ENCODE results near the gene SYTL2. TPM values are rescaled to one million over a fixed set of nuclear protein-coding genes. Genes with fewer than 3 reads are reported as not detected.

Gene SYTL2
- total RNA-seq, 1 experiment from 2014 or later: 5.2 TPM

DNA sequence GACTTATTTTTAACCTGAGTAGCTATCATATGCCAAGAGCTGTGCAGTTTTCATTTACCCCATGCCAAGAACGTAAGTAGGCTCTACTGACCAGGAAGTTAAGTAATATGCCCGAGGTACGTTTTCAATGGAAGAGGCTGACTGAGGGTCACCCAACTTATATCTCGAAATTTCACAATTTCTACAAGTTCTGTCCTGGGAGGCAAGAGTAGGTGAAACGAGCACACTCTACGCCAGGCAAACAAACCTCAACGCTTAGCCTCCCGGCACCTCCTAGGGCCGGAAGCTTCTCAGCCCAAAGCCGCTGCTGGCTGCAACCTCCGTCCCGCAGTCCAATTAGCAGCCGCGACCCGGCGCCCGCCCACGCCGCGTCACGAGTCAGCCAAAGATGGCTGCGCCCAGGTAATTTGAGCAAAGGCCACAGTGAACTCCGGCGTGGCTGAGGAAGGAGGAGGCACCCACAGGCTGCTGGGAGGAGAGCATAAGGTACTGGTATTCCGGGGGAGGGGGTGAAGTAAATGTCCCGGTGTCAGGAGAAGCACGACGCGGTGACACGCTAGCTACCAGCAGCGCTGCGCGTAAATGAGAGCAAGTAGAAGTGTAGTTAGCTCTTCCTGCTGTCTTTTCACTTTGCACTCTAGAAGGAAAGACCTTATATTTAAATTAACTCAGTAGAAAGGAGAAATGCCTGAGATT is 163.2 kb downstream of the SYTL2 start, which contains the start of gene TMEM126A:
Gene TMEM126A, plus strand, starts transcription at position 364 of the 696 bp plus-strand sequence. CDS start 2,289 bp downstream, outside the sequence.
- Histone ChIP-seq H3K9me3 (ENCODE audit: control insufficient read depth, low read depth, low read length) (no peaks in the 10 kb centered on the region), H3K79me2 (ENCODE audit: insufficient read depth, low read length) (no peaks in the 10 kb centered on the region), H4K91ac (ENCODE audit: insufficient read length, low read depth, low read length) (no peak within 1 kb of the TSS), H3K23ac (ENCODE audit: insufficient read length, low read depth, low read length) (no peak within 1 kb of the TSS), H2AK5ac (ENCODE audit: insufficient read length, low read length) (no peak within 1 kb of the TSS), H3K4me1 (ENCODE audit: insufficient read depth, low read length) (no peaks in the 10 kb centered on the region; the same call in 1 of the 2 replicates), H3K9ac (ENCODE audit: extremely low read depth, insufficient read length, low read length) (peak within 1 kb of the TSS; percentile 84), H2AFZ (ENCODE audit: low read length) (peak within 1 kb of the TSS; percentile 90), H3K4ac (ENCODE audit: low read depth, low read length) (no peak within 1 kb of the TSS), H3K23me2 (ENCODE audit: insufficient read length, low read depth, low read length, poor library complexity, severe bottlenecking) (no peaks in the 10 kb centered on the region), H3K27me3 (ENCODE audit: insufficient read depth, low read length) (no peaks in the 10 kb centered on the region), H2BK20ac (ENCODE audit: low read depth, low read length, poor library complexity, severe bottlenecking) (no peak within 1 kb of the TSS), H4K20me1 (ENCODE audit: control insufficient read depth, insufficient read depth, insufficient read length) (no peaks in the 10 kb centered on the region), H3T11ph (ENCODE audit: low read length) (no peak within 1 kb of the TSS), H2BK120ac (ENCODE audit: low read depth, low read length, poor library complexity, severe bottlenecking) (no peak within 1 kb of the TSS), H2BK12ac (ENCODE audit: insufficient read length, low read depth, low read length) (no peak within 1 kb of the TSS), H3K18ac (ENCODE audit: insufficient read length, low read depth, low read length) (peak within 1 kb of the TSS; percentile 64), H4K5ac (ENCODE audit: insufficient read length, low read depth, low read length) (no peak within 1 kb of the TSS), H3K79me1 (ENCODE audit: insufficient read depth, low read depth, low read length, poor library complexity, severe bottlenecking) (no peaks in the 10 kb centered on the region), H3K14ac (ENCODE audit: insufficient read depth, low read length) (peak within 1 kb of the TSS; percentile 71), H3K56ac (ENCODE audit: insufficient read length, low read depth, low read length) (no peak within 1 kb of the TSS), H2BK15ac (ENCODE audit: low read depth, low read length) (no peak within 1 kb of the TSS), H2BK5ac (ENCODE audit: insufficient read length, low read length) (no peak within 1 kb of the TSS), H4K8ac (replicated peaks; ENCODE audit: insufficient read length, low read depth, low read length) (no peak within 1 kb of the TSS), H3K27ac (ENCODE audit: insufficient read length, low read depth, low read length) (peak within 1 kb of the TSS; percentile 80), H3K4me2 (ENCODE audit: insufficient read depth, insufficient read length, low read length) (peak within 1 kb of the TSS; percentile 81)
- H3K4me1 Mint-ChIP-seq: peaks cover 16 to 30% of the 10 kb centered on the region in 2 experiments
- peak within 1 kb of the TSS; percentile 87 to 99 for H3K4me3 Mint-ChIP-seq
- peaks cover 0 to 6% (median 3%) of the 10 kb centered on the region in 3 experiments; a peak in 5 of 7 replicates for H3K36me3 Mint-ChIP-seq (ENCODE audit: insufficient read depth in 1 of 3, low read depth in 3 of 3)
- no peaks in the 10 kb centered on the region for H3K9me3 Mint-ChIP-seq
- peak; percentile 95 for DNase-seq
- no CpG with 5 or more reads among the region's 33 CpGs for WGBS (ENCODE audit: extremely low coverage, insufficient read length, low lambda C conversion rate)
- no peaks in the 10 kb centered on the region for H3K27me3 Mint-ChIP-seq (ENCODE audit: low read depth)
- TF ChIP-seq, protein P1, sequence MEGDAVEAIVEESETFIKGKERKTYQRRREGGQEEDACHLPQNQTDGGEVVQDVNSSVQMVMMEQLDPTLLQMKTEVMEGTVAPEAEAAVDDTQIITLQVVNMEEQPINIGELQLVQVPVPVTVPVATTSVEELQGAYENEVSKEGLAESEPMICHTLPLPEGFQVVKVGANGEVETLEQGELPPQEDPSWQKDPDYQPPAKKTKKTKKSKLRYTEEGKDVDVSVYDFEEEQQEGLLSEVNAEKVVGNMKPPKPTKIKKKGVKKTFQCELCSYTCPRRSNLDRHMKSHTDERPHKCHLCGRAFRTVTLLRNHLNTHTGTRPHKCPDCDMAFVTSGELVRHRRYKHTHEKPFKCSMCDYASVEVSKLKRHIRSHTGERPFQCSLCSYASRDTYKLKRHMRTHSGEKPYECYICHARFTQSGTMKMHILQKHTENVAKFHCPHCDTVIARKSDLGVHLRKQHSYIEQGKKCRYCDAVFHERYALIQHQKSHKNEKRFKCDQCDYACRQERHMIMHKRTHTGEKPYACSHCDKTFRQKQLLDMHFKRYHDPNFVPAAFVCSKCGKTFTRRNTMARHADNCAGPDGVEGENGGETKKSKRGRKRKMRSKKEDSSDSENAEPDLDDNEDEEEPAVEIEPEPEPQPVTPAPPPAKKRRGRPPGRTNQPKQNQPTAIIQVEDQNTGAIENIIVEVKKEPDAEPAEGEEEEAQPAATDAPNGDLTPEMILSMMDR (conservative IDR thresholded peaks at IDR 0.05): no peak
- H3K27ac Mint-ChIP-seq: peak within 1 kb of the TSS; percentile 98 to 99 (median 99)
